ENCODE results near the gene MBLAC1.

The MBLAC1 gene, protein sequence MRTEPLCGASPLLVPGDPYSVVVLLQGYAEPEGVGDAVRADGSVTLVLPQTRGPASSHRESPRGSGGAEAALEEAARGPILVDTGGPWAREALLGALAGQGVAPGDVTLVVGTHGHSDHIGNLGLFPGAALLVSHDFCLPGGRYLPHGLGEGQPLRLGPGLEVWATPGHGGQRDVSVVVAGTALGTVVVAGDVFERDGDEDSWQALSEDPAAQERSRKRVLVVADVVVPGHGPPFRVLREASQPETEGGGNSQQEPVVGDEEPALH

DNA sequence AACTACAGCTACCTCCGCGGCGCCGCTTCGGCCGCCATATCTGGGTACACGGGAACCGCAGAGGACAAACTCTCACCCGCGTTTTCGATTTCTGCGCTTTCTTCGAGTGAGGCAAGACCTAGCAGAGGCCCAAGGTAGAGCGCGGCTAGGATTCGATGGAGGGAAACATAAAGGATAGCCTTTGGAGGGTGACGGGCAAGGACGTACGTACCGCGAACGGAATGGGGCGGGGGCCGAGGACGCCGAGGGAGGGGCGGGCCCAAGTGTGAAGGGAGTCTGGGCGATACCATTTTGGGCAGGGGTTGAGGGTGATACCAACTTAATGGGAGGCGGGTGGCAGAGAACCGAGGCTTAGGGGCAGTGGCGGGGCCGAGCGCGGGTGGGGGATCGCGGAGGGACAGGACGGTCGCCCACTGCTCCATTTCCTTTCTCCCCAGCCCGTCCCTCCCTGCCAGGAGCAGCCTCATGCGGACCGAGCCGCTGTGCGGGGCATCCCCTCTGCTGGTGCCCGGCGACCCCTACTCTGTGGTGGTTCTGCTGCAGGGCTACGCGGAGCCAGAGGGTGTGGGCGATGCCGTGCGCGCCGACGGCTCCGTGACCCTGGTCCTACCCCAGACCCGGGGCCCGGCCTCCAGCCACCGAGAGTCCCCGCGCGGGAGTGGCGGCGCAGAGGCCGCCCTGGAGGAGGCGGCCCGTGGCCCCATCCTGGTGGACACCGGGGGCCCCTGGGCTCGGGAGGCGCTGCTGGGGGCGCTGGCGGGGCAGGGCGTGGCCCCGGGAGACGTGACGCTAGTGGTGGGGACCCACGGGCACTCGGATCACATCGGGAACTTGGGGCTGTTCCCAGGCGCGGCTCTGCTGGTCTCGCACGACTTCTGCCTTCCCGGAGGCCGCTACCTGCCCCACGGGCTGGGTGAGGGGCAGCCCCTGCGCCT is at the start of gene MBLAC1:
Gene MBLAC1, plus strand, starts transcription at position 37 of the 935 bp plus-strand sequence. Its CDS starts 429 bp downstream, at position 466.
- DNase-seq (ENCODE audit: low read depth) = peak; percentile 84

DNA sequence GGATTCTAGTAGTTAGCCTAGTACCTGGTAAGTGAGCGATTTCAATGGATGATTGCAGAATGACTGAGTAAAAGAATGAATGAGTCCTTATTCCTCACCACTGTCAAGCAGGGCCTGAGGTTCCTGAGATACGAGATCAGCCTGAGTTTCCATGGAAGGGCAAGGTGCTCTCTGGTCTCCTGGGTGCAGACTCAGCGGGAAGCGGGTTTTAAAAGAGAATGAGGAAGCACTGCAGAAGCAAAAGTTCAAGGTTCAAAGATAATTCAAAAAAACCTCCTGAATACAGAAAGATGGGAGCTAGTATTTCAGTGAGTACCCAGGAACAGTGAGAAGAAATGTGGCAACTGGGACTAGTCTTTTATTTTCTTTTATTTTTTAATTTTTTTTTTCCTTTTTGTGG is 49.6 kb upstream of the MBLAC1 start:
- DNase-seq (ENCODE audit: low read depth) = no peak

DNA sequence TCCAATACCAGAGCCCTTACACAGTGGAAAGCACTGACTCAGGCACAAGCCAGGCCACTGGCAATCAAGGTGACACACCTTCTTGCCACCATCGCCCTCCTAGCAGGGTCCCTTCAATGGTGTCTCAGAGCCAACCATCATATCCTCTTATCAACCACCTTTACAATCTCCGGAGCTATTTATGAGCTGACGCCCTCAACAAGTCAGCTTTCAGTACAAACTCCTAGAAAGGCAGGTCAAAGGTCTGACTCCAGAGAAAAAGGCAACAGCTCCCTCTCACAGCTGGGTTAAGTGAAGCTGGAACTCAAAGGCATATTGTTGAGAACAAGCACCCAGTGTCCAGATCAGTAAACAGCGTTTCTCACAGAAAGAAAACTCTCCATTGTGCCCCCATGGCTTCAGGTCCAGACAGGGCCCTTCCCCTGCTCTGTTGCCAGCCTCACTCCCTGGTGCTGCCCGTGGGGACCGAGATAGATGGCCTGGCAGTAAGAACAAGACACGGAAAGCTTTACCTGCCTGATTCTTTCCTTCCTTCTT is 47.7 kb upstream of the MBLAC1 start:
- no peak for DNase-seq (ENCODE audit: low read depth)

DNA sequence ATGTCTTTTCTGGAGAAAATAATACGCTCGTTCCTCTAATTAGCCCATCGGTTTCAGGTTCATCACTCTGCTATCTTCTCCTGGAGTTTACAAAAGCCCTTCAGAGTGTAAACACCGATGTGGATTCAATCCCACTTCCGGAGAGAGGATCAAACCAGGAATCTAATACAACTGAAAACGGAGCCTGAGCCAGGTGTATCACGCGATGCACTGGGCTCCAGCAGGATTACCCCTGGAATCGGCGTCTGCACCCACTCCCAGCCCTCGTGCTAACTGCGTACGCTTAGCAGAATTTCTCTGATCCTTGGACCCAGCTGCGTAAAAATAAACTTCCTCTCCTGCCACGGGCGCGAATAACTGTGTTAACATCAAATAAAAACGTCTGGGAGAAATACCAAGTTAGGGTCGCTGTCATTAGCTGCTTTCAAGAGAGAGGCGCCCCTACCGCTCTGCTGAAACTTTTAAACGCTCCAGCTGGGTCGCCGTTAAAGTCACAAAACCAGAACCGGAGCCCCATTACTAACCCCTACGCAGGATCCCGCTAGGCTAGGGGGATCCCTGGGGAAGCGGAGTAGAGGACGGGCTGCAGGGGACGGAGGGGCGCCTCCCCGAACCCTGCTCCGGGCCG is 45.7 kb upstream of the MBLAC1 start:
- no peak for DNase-seq (ENCODE audit: low read depth)

DNA sequence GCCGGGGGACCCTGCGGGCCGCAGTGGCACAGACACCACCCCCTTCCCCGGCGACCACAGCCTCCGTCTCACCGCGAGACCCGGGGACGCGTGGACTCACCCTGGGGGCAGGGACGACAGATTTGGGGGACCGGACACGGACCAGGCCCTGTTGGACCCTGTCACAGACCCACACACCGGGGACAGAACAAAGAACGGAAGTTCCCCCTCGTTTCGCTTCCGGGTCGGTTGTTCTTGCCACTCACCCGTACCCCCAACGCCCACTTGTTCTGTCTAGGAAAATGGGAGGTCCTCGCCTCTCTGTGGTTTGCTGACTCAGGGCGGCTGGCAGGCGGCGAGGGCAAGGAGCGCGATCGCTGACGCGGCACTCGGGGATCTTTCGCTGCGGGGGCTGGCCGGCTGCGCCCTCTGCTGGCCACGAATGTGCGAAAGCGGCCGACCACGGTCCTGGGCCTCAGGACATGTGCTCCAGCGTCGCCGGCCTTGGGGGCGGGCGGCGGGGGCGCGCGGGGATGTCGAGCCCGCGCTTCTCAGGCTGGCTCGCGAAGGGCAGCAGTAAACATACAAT is 45.1 kb upstream of the MBLAC1 start, which contains the start of gene ZNF3:
Gene ZNF3, minus strand, starts transcription at position 189 of the 568 bp plus-strand sequence. CDS start 4,366 bp downstream, outside the sequence.
- DNase-seq (ENCODE audit: low read depth) = peak; percentile 98

DNA sequence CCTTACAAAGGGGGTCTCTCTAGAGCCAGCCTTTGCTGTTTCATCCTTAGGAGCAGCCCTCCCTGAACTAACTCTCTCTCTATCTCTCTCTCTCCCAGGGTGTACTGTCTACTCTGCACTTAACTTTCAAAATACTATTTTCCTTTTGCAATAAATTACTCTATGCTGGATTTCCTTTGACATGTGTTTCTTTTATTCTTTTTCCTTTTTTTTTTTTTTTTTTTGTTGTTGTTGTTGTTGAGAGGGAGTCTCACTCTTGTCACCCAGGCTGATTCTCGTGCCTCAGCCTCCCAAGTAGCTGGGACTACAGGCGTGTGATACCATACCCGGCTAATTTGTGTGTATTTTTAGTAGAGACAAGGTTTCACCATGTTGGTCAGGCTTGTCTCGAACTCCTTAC is 43.8 kb upstream of the MBLAC1 start:
- DNase-seq (ENCODE audit: low read depth) = no peak

DNA sequence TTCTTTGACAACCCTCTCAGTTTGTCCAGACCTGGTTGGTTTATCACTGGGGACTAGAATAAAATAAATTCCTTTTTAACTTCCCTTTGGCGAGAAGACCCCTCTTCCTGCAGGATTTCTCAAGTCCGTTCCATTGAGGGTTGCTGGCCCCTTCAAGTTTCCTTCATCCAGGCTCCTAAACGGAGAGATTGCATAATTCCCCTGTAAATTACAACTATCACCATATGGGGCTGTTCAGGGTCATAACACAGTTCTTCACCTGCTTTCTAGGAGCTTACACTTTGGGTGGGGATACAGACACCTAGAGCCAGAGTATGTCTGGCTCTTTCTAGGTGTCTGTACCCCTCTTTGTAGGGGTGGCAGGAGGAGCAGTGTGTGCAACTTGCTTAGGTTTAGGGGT is 41.3 kb upstream of the MBLAC1 start:
- DNase-seq (ENCODE audit: low read depth) = no peak

DNA sequence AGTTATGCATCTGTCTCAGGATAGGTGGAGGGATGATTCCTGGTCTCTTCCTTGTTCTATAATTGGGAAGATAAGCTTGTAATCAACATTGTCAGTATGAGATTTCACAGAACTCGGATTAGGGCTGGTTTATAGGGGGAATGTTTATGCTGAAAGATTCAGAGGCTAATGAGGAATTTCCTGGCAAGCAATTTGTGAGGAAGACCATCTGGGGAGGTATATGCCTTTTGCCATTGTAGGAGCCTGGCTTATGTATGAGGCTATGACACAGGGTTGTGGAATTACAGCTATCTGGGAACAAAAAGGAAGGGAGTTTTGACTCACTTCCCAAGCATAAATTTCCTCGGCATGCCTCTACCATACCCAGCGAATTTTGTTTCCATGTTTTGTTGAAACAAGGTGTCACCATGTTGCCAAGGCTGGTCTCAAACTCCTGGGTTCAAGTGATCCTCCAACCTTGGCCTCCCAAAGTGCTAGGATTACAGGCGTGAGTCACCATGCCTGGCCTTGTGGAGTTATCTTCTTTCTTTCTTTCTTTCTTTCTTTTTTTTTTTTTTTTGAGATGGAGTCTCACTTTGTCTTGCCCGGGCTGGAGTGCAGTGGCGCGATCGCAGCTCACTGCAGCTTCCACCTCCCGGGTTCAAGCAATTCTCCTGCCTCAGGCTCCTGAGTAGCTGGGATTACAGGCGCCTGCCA is 39.6 kb upstream of the MBLAC1 start:
- DNase-seq (ENCODE audit: low read depth) = peak; percentile 67

DNA sequence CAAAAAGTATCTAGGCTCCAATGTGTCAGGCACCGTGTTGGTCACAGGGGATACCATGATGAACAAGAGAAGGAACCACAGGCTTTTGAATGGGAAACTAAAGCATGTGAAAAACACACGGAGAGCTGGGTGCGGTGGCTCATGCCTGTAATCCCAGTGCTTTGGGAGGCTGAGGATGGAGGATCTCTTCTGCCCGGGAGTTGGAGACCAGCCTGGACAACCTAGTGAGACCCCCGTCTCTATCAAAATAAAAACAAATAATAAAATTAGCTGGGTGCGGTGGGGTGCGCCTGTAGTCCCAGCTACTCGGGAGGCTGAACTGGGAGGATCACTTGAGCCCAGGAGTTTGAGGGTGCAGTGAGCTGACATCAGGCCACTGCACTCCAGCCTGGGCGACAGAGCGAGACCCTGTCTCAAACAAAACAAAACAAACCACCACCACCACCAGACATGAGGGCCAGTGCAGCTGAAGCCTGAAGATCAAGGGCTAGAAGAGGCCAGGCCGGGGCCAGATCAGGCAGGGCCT is 38.6 kb upstream of the MBLAC1 start:
- DNase-seq (ENCODE audit: low read depth) = no peak

DNA sequence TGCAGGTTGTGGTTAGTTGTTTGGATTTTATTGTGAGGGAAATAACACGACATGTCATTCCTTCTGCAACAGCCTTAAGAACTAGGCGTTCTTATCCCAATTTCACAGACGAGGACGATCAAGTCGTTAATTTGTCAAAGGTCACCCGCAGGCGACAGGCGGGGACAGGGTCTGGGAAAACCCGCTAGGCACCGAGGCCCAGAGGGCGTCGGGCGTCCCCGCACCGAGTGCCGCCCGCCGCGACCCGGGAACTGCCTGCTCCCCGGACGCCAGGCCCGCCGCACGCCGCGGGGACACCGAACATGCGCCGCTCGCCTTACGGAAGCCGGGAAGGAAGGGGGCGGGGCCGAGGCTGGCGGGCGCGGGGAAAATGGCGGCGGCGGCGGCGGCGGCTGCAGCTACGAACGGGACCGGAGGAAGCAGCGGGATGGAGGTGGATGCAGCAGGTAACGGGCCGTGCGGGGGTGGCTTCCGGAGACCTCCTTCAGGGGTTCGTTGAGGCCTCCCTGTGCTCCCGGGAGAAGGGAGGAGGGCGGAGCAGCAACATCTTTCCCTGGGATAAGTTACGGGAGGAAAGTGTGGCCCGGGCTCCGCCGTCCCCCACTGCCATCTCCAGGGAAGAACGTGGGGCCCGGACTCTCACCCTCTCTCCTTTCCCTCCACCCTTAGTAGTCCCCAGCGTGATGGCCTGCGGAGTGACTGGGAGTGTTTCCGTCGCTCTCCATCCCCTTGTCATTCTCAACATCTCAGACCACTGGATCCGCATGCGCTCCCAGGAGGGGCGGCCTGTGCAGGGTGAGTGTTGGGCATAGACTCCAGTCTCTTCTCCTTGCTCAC is 37.9 kb upstream of the MBLAC1 start, which contains the start of gene COPS6:
Gene COPS6, plus strand, starts transcription at position 349 of the 837 bp plus-strand sequence. Its CDS starts 22 bp downstream, at position 371.
- peak; percentile 52 for DNase-seq (ENCODE audit: low read depth)

DNA sequence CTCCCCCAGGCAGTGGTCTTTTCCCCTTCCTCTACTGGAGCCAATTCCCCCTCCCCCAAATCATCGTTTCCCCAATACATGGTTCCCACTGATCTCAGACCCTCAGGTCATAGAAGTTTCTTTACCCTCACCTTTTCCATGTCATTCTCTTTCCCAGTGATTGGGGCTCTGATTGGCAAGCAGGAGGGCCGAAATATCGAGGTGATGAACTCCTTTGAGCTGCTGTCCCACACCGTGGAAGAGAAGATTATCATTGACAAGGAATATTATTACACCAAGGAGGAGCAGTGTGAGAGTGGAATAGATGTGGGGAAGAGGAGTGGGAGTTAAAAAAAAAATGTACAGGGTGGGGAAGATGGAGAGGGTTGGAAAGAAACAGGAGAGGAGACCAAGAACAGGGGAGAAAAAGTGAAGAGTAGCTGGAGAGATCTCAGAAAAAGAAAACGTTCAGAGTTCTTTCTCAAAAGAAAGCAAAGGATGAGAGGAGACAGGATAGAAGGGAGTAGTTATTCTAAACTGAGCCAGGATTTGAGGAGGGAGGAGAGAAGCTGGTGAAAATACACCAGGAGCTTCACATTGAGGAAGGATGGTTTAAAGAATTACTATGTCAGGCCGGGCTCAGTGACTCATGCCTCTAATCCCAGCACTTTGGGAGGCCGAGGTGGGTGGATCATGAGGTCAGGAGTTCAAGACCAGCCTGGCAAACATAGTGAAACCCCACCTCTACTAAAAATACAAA is 37.1 kb upstream of the MBLAC1 start:
- DNase-seq (ENCODE audit: low read depth) = no peak

DNA sequence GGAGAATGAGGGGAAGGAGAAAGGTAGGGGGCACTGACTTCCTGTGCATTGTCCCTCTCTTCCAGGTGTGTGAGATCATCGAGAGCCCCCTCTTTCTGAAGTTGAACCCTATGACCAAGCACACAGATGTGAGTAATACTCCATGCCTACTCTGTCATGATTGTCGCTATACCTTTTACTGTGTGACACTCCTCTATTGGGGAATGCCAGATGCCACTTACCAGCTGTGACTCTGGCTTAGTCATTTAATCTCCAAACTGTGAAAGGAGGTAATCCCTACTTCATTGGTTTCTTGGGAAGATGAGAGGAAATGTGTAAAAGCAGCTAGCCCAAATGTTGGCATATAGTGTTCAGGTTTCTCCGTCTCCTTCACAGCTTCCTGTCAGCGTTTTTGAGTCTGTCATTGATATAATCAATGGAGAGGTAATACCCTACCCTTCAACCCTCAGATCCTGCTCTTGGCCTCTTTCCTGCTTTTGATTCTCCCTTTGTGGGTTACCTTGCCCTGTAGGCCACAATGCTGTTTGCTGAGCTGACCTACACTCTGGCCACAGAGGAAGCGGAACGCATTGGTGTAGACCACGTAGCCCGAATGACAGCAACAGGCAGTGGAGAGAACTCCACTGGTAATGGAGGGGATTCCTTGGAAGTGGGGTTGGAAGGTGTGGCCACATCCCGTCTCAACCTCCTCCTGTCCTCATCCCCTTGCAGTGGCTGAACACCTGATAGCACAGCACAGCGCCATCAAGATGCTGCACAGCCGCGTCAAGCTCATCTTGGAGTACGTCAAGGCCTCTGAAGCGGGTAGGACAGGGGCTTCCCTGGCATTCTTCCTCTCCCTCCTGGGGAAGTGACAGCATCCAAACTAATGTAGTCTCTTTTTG is 36.0 kb upstream of the MBLAC1 start:
- no peak for DNase-seq (ENCODE audit: low read depth)

DNA sequence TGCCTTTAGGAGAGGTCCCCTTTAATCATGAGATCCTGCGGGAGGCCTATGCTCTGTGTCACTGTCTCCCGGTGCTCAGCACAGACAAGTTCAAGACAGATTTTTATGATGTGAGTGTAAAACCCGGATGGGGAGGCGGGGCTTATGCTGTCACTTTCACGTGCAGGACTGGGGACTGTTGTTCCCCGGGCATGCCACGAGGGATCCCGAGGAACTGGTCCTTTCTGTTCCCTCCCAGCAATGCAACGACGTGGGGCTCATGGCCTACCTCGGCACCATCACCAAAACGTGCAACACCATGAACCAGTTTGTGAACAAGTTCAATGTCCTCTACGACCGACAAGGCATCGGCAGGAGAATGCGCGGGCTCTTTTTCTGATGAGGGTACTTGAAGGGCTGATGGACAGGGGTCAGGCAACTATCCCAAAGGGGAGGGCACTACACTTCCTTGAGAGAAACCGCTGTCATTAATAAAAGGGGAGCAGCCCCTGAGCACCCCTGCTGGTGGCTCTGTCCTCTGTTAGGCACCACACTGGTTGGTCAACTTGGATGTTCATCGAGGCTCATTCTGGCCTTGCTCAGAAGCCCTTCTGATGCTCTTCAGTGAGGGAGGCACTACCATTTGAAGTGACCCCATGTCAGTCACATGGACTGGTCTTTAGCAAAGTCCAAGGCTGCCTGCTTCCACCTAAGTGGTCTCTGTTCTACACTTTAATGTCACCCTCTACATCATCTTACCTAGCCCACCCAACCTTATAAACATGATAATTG is 35.2 kb upstream of the MBLAC1 start:
- DNase-seq (ENCODE audit: low read depth) = no peak

DNA sequence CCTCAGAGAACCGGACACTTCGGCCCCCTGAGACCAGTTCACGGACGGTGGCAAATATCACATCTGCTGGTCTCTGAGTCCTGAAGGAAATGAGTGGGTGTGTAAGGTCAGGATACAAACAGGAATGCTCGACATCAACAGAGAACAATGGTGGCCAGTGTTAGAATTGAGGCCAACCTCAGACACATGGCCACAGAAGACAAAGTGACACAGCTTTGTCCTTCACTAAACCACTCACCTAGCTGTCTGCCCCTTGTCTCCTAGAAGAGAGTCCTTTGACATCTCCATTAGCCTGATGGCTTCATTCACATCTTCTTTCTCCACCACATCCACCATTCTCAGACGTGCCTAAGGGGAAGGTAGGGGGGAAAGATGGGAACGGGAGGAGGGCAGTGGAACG is 33.7 kb upstream of the MBLAC1 start:
- no peak for DNase-seq (ENCODE audit: low read depth)

DNA sequence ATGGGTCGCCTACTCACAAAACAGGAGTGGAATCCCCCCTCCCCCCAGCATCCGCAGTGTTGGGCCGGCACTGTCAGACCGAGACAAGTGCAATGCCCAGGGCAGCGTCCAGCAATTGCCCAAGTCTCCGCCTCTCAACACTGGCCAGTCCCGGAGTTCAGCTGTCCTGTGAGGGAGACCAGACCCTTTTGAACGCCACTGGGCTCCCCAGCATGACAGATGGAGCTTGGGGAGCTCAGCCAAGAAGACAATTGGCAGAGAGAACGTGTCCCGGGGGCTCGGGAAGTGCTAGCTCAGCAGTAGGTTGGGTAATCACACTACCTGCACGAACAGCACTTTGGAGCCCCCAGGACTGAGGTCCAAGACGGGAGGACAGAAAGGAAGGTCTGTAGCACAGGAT is 33.3 kb upstream of the MBLAC1 start:
- DNase-seq (ENCODE audit: low read depth) = no peak

DNA sequence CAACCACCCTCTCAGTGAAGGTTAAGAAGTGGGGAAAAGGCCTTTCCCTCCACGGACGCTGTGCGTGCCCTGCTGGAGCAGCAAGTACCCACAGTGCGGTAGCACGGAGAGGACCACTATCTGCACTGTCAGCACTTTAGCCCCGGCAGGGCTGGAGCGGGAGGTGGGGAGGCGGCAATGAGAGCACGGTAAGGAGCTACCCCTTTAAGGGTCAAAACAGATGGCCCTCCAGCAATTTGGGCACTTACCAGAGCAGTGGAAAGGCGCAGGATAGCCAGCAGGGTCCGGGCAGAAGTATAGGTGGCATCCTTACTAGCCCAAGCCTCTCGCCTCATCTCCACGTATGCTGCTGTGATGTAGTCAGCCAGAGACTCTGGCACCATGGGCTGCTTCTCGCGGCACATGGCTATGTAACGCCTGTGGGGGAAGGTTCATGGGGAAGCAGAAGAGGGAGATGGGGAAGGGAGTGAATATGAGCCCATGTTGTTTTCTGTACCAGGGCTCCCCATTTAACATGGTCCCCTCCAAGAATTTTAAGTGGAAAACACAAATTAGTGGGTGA is 32.8 kb upstream of the MBLAC1 start:
- DNase-seq (ENCODE audit: low read depth) = no peak

DNA sequence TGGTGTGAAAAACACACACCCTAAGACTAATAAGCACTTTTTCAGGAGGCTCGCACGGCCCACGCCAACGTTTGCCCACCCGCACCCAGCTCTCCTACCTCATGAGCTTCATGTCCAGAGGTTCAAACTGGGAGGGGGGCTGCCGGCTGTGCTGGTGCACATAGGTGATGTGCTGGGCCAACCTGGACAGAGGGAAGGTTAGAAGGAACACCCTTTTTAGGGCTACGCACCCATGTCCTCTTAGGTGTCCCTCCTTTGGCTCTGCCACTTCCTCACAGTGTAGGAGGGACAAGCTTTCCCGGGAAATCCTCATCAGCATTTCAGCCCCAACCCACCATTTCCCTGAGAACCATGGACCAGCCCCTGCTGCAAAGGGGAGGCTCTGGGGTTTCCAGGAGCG is 31.5 kb upstream of the MBLAC1 start:
- DNase-seq (ENCODE audit: low read depth) = no peak

All from stromal cell of bone marrow (primary cell).